SK-N-SH (cell line): ENCODE results near the gene TBX15. TPM values are rescaled to one million over a fixed set of nuclear protein-coding genes. Genes with fewer than 3 reads are reported as not detected.

Experiments used
- CTCF ChIA-PET: fragments of 300-600, 350-600 bp; formaldehyde crosslinking; extraction: SDS; loops from one replicate; lab custom pipeline; 2021; lab: Yijun Ruan, JAX
- POLR2A ChIA-PET: fragments of 350-600 bp; sonication (Branson Sonifier 250); formaldehyde crosslinking; extraction: SDS; loops from one replicate; lab custom pipeline; 2020; ENCODE audit warnings: antibody characterized with exemption, inconsistent platforms; lab: Yijun Ruan, JAX
- DNase-seq: peaks from one replicate; pipeline ENCODE4 v3.0.0; 2012
- H2AFZ ChIP-seq: fragments of 200-600 bp; sonication (generic); 2 replicates; pipeline ENCODE4 v1.8.1; 2016; ENCODE audit warnings: antibody characterized with exemption, mild to moderate bottlenecking, low read depth
- H3F3A ChIP-seq: fragments of 200-600 bp; sonication (generic); replicated peaks from 2 replicates; pipeline ENCODE3; 2016; ENCODE audit warnings: antibody characterized with exemption, mild to moderate bottlenecking; ENCODE audit not compliant: insufficient read depth
- H3K27ac ChIP-seq, 2 experiments: fragments of 200-500 bp in 1 of 2; fragments of 200-600 bp in 1 of 2; sonication (Bioruptor generic) in 1 of 2; sonication (generic), shearing (Covaris generic) in 1 of 2; 2 replicates each; pipeline versions ENCODE4 v1.5.1 to v1.6.1; 2014 to 2016; ENCODE audit warnings: low read depth in 2 of 2, inconsistent platforms in 1 of 2, low read length in 1 of 2, mild to moderate bottlenecking in 1 of 2, mixed read lengths in 1 of 2
- H3K27me3 ChIP-seq: fragments of 200-600 bp; sonication (generic), shearing (Covaris generic); 2 replicates; pipeline ENCODE4 v1.6.1; 2016; ENCODE audit warnings: mixed run types; ENCODE audit not compliant: insufficient read depth
- H3K36me3 ChIP-seq, 2 experiments: fragments of 200-500 bp in 1 of 2; fragments of 200-600 bp in 1 of 2; sonication (Bioruptor generic) in 1 of 2; sonication (generic) in 1 of 2; replicated peaks in 1 of 2; 2 replicates each; pipeline versions ENCODE3 to v1.5.1; 2014 to 2016; ENCODE audit warnings: low read length in 1 of 2, mild to moderate bottlenecking in 1 of 2; ENCODE audit not compliant: insufficient read depth in 2 of 2, control insufficient read depth in 1 of 2
- H3K4me1 ChIP-seq, 2 experiments: fragments of 200-500 bp in 1 of 2; fragments of 200-600 bp in 1 of 2; sonication (Bioruptor generic) in 1 of 2; sonication (generic), shearing (Covaris generic) in 1 of 2; 2 replicates each; pipeline versions ENCODE4 v1.5.1 to v1.6.1; 2014 to 2016; ENCODE audit warnings: low read depth in 1 of 2, low read length in 1 of 2, mixed run types in 1 of 2; ENCODE audit not compliant: insufficient read depth in 2 of 2, control insufficient read depth in 1 of 2
- H3K4me2 ChIP-seq: fragments of 200-600 bp; sonication (generic), shearing (Covaris generic); 2 replicates; pipeline ENCODE4 v1.6.1; 2017; ENCODE audit warnings: mixed run types
- H3K4me3 ChIP-seq, 2 experiments: fragments of 200-500 bp in 1 of 2; fragments of 200-600 bp in 1 of 2; sonication (Bioruptor generic) in 1 of 2; sonication (generic), shearing (Covaris generic) in 1 of 2; 2 replicates each; pipeline versions ENCODE4 v1.5.1 to v1.8.1; 2014 to 2016; ENCODE audit warnings: low read depth in 2 of 2, inconsistent platforms in 1 of 2, low read length in 1 of 2, mild to moderate bottlenecking in 1 of 2, mixed read lengths in 1 of 2, moderate library complexity in 1 of 2
- H3K79me2 ChIP-seq: fragments of 200-600 bp; sonication (generic); 2 replicates; pipeline ENCODE4 v1.8.1; 2017; ENCODE audit warnings: mild to moderate bottlenecking; ENCODE audit not compliant: insufficient read depth
- H3K9ac ChIP-seq: fragments of 200-600 bp; sonication (generic); 2 replicates; pipeline ENCODE4 v1.6.1; 2017; ENCODE audit warnings: mixed run types
- H3K9me2 ChIP-seq: fragments of 200-600 bp; sonication (generic); 2 replicates; pipeline ENCODE4 v1.6.1; 2017; ENCODE audit warnings: mixed run types
- H3K9me3 ChIP-seq: fragments of 200-600 bp; sonication (generic); 2 replicates; pipeline ENCODE4 v1.6.1; 2017; ENCODE audit warnings: mixed run types, mild to moderate bottlenecking, moderate library complexity
- H4K20me1 ChIP-seq: fragments of 200-600 bp; sonication (generic); 2 replicates; pipeline ENCODE4 v1.6.1; 2017; ENCODE audit warnings: mild to moderate bottlenecking, mixed run types; ENCODE audit not compliant: insufficient read depth
- CHD2 ChIP-seq: fragments of 150-350 bp; IDR thresholded peaks from 2 replicates; pipeline ENCODE4 v1.6.1; 2018; ENCODE audit warnings: low read length; ENCODE audit not compliant: partially characterized antibody
- FOXJ3 ChIP-seq: sonication (generic); formaldehyde crosslinking; IDR thresholded peaks from 2 replicates; pipeline ENCODE4 v1.5.1; 2020; ENCODE audit warnings: mild to moderate bottlenecking, missing genetic modification reagents
- FOXM1 ChIP-seq: IDR thresholded peaks from 2 replicates; pipeline ENCODE4 v1.4.0; 2012; ENCODE audit warnings: low read depth, mild to moderate bottlenecking
- GABPA ChIP-seq: IDR thresholded peaks from 2 replicates; pipeline ENCODE4 v1.4.0; 2012; ENCODE audit warnings: low read depth, mild to moderate bottlenecking
- REST ChIP-seq: IDR thresholded peaks from 2 replicates; pipeline ENCODE4 v1.6.1; 2012; ENCODE audit warnings: mild to moderate bottlenecking, low read depth, low read length, moderate library complexity
- TCF12 ChIP-seq: IDR thresholded peaks from 2 replicates; pipeline ENCODE4 v1.4.0; 2012
- TEAD4 ChIP-seq: IDR thresholded peaks from 2 replicates; pipeline ENCODE4 v1.4.0; 2012; ENCODE audit warnings: mild to moderate bottlenecking, borderline replicate concordance; ENCODE audit not compliant: insufficient read depth
- ZBTB33 ChIP-seq: IDR thresholded peaks from 2 replicates; pipeline ENCODE4 v1.4.0; 2012; ENCODE audit warnings: low read depth, borderline replicate concordance
- WGBS: methylation state at CpG from one replicate; pipeline ENCODE4 v1.1.6; 2017; ENCODE audit warnings: low lambda C conversion rate; 5-methylcytosine and 5-hydroxymethylcytosine counted together
- polyA plus RNA-seq, 3 experiments: library from polyadenylated mRNA; depleted of rRNA; stranded (reverse); fragments of >200 nt; gene quantifications; 2 replicates each; pipeline ENCODE4 v1.2.3, GENCODE V29; 2012

TBX15 gene
- polyA plus RNA-seq, 1 of the 3 experiments (the other 2 are of a cell fraction): 0.02 TPM

GRCh38 chr1:118960026-118960561 is 28.0 kb downstream of the TBX15 start:
- TF ChIP-seq GABPA: no peak
- TF ChIP-seq TCF12: no peak
- TF ChIP-seq ZBTB33: no peak
- no peak for TF ChIP-seq REST
- H3K4me2 ChIP-seq: no peak overlapping the region
- no peak overlapping the region for H3K27ac ChIP-seq
- POLR2A ChIA-PET: no interaction called here
- H4K20me1 ChIP-seq: no peaks in the 10 kb centered on the region
- no peaks in the 10 kb centered on the region for H3K79me2 ChIP-seq
- no peak for DNase-seq
- 12% methylated on average over 7 of the region's 7 CpGs for WGBS
- H3K4me1 ChIP-seq: no peaks in the 10 kb centered on the region
- H3K36me3 ChIP-seq: no peaks in the 10 kb centered on the region
- no peak overlapping the region for H3K9ac ChIP-seq
- H3F3A ChIP-seq: no peaks in the 10 kb centered on the region
- no peaks in the 10 kb centered on the region for H3K9me3 ChIP-seq
- no peaks in the 10 kb centered on the region for H3K9me2 ChIP-seq
- CTCF ChIA-PET: no interaction called here
- no peaks in the 10 kb centered on the region; the same call in 1 of the 2 replicates for H3K27me3 ChIP-seq
- no peak overlapping the region for H2AFZ ChIP-seq
- no peak overlapping the region for H3K4me3 ChIP-seq

- Histone ChIP-seq H4K20me1 (no peaks in the 10 kb centered on the region), H3K9me2 (no peaks in the 10 kb centered on the region), H3K4me3 (no peak overlapping the region), H3K36me3 (no peaks in the 10 kb centered on the region), H3K27me3 (no peaks in the 10 kb centered on the region; the same call in 1 of the 2 replicates), H3K9ac (no peak overlapping the region)
- DNase-seq: no peak
- 8% methylated on average over 1 of the region's 1 CpG for WGBS
- no peak for TF ChIP-seq FOXM1
- no peak for TF ChIP-seq CHD2
- no peak for TF ChIP-seq TEAD4
- TF ChIP-seq GABPA: no peak
- no peak for TF ChIP-seq FOXJ3 (CRISPR knock-in tag)
- TF ChIP-seq, all 33 proteins: peak for 0
- H3K9me3 ChIP-seq: no peaks in the 10 kb centered on the region
- H3K79me2 ChIP-seq: no peaks in the 10 kb centered on the region
- H3K4me2 ChIP-seq: no peak overlapping the region
- no peak overlapping the region for H3K27ac ChIP-seq
- CTCF ChIA-PET: interaction anchor here (1.1 kb wide), 1 partner anchor 50 kb away, joined by 4 read pairs; no protein-coding TSS in a partner anchor
- POLR2A ChIA-PET: no interaction called here
- H3F3A ChIP-seq: no peaks in the 10 kb centered on the region
- no peak overlapping the region for H2AFZ ChIP-seq
- no peaks in the 10 kb centered on the region for H3K4me1 ChIP-seq
These were observed 29.1 kb downstream of the TBX15 start for GRCh38 chr1:118958937-118959631.
